ENCODE results near the gene AKR7A2.
"Not testable (repeated sequence)": the region's sequence is repeated elsewhere in the genome, so short reads cannot be mapped to it uniquely, and the experiment has no call there.

Gene AKR7A2

GRCh38 chr1:19313636-19313959, 1.7 kb upstream of the AKR7A2 start:
- Histone ChIP-seq H3K9me3 (ENCODE audit: low read length) (no peaks in the 10 kb centered on the region), H3K4me1 (ENCODE audit: insufficient read depth, low read length) (peaks cover 23% of the 10 kb centered on the region), H3K4me3 (ENCODE audit: low read length) (peak overlapping the region; percentile 85), H2AFZ (ENCODE audit: low read depth, low read length) (no peak overlapping the region), H3K27me3 (ENCODE audit: insufficient read depth, low read length) (no peaks in the 10 kb centered on the region), H3K36me3 (ENCODE audit: insufficient read depth, low read length) (peaks cover 19% of the 10 kb centered on the region)

- Histone ChIP-seq H2AFZ (ENCODE audit: low read depth, low read length) (peak overlapping the region; percentile 80), H3K9me3 (ENCODE audit: low read length) (no peaks in the 10 kb centered on the region), H3K4me3 (ENCODE audit: low read length) (peak overlapping the region; percentile 85), H3K27me3 (ENCODE audit: insufficient read depth, low read length) (no peaks in the 10 kb centered on the region), H3K36me3 (ENCODE audit: insufficient read depth, low read length) (peaks cover 20% of the 10 kb centered on the region), H3K4me1 (ENCODE audit: insufficient read depth, low read length) (peaks cover 23% of the 10 kb centered on the region)
Observed at GRCh38 chr1:19312782-19313635, 1.1 kb upstream of the AKR7A2 start.

GRCh38 chr1:19311503-19311930, 427 bp downstream of the AKR7A2 start:
- peak overlapping the region; percentile 80 for H2AFZ ChIP-seq (ENCODE audit: low read depth, low read length)
- H3K9me3 ChIP-seq (ENCODE audit: low read length) = no peaks in the 10 kb centered on the region
- H3K36me3 ChIP-seq (ENCODE audit: insufficient read depth, low read length) = peaks cover 24% of the 10 kb centered on the region
- peaks cover 23% of the 10 kb centered on the region for H3K4me1 ChIP-seq (ENCODE audit: insufficient read depth, low read length)
- peak overlapping the region; percentile 85 for H3K4me3 ChIP-seq (ENCODE audit: low read length)
- H3K27me3 ChIP-seq (ENCODE audit: insufficient read depth, low read length) = no peaks in the 10 kb centered on the region

GRCh38 chr1:19310720-19311502, 1.0 kb downstream of the AKR7A2 start:
- H2AFZ ChIP-seq (ENCODE audit: low read depth, low read length) = no peak overlapping the region
- H3K4me1 ChIP-seq (ENCODE audit: insufficient read depth, low read length) = peaks cover 23% of the 10 kb centered on the region
- H3K36me3 ChIP-seq (ENCODE audit: insufficient read depth, low read length) = peaks cover 29% of the 10 kb centered on the region
- no peaks in the 10 kb centered on the region for H3K9me3 ChIP-seq (ENCODE audit: low read length)
- H3K4me3 ChIP-seq (ENCODE audit: low read length) = peak overlapping the region; percentile 85
- H3K27me3 ChIP-seq (ENCODE audit: insufficient read depth, low read length) = no peaks in the 10 kb centered on the region

GRCh38 chr1:19310061-19310460, 1.9 kb downstream of the AKR7A2 start:
- Histone ChIP-seq H3K4me3 (ENCODE audit: low read length) (no peak overlapping the region), H2AFZ (ENCODE audit: low read depth, low read length) (no peak overlapping the region), H3K36me3 (ENCODE audit: insufficient read depth, low read length) (peaks cover 38% of the 10 kb centered on the region), H3K27me3 (ENCODE audit: insufficient read depth, low read length) (no peaks in the 10 kb centered on the region), H3K9me3 (ENCODE audit: low read length) (no peaks in the 10 kb centered on the region), H3K4me1 (ENCODE audit: insufficient read depth, low read length) (peaks cover 23% of the 10 kb centered on the region)

- Histone ChIP-seq H3K9me3 (ENCODE audit: low read length) (no peaks in the 10 kb centered on the region), H3K27me3 (ENCODE audit: insufficient read depth, low read length) (no peaks in the 10 kb centered on the region), H2AFZ (ENCODE audit: low read depth, low read length) (no peak overlapping the region), H3K36me3 (ENCODE audit: insufficient read depth, low read length) (peaks cover 45% of the 10 kb centered on the region), H3K4me3 (ENCODE audit: low read length) (no peak overlapping the region), H3K4me1 (ENCODE audit: insufficient read depth, low read length) (peaks cover 23% of the 10 kb centered on the region)
Observed at GRCh38 chr1:19309123-19309813, 2.7 kb downstream of the AKR7A2 start.

- peaks cover 53% of the 10 kb centered on the region for H3K36me3 ChIP-seq (ENCODE audit: insufficient read depth, low read length)
- no peak overlapping the region for H3K4me3 ChIP-seq (ENCODE audit: low read length)
- H2AFZ ChIP-seq (ENCODE audit: low read depth, low read length) = no peak overlapping the region
- H3K27me3 ChIP-seq (ENCODE audit: insufficient read depth, low read length) = no peaks in the 10 kb centered on the region
- peaks cover 22% of the 10 kb centered on the region for H3K4me1 ChIP-seq (ENCODE audit: insufficient read depth, low read length)
- H3K9me3 ChIP-seq (ENCODE audit: low read length) = no peaks in the 10 kb centered on the region
Observed at GRCh38 chr1:19308509-19308907, 3.4 kb downstream of the AKR7A2 start.

- Histone ChIP-seq H3K36me3 (ENCODE audit: insufficient read depth, low read length) (peaks cover 59% of the 10 kb centered on the region), H2AFZ (ENCODE audit: low read depth, low read length) (no peak overlapping the region), H3K27me3 (ENCODE audit: insufficient read depth, low read length) (no peaks in the 10 kb centered on the region), H3K4me1 (ENCODE audit: insufficient read depth, low read length) (peaks cover 16% of the 10 kb centered on the region), H3K9me3 (ENCODE audit: low read length) (no peaks in the 10 kb centered on the region), H3K4me3 (ENCODE audit: low read length) (no peak overlapping the region)
Observed at GRCh38 chr1:19307794-19308508, 4.0 kb downstream of the AKR7A2 start.

GRCh38 chr1:19306941-19307340, 5.0 kb downstream of the AKR7A2 start:
- H3K27me3 ChIP-seq (ENCODE audit: insufficient read depth, low read length) = no peaks in the 10 kb centered on the region
- H3K4me1 ChIP-seq (ENCODE audit: insufficient read depth, low read length) = peaks cover 11% of the 10 kb centered on the region
- no peak overlapping the region for H3K4me3 ChIP-seq (ENCODE audit: low read length)
- H2AFZ ChIP-seq (ENCODE audit: low read depth, low read length) = no peak overlapping the region
- H3K36me3 ChIP-seq (ENCODE audit: insufficient read depth, low read length) = peaks cover 66% of the 10 kb centered on the region
- no peaks in the 10 kb centered on the region for H3K9me3 ChIP-seq (ENCODE audit: low read length)

GRCh38 chr1:19305880-19306279, 6.1 kb downstream of the AKR7A2 start:
- Histone ChIP-seq H3K36me3 (ENCODE audit: insufficient read depth, low read length) (peaks cover 66% of the 10 kb centered on the region), H3K27me3 (ENCODE audit: insufficient read depth, low read length) (no peaks in the 10 kb centered on the region), H3K4me3 (ENCODE audit: low read length) (no peak overlapping the region), H3K4me1 (ENCODE audit: insufficient read depth, low read length) (peaks cover 4% of the 10 kb centered on the region), H3K9me3 (ENCODE audit: low read length) (no peaks in the 10 kb centered on the region), H2AFZ (ENCODE audit: low read depth, low read length) (no peak overlapping the region)

GRCh38 chr1:19304081-19304480, 7.9 kb downstream of the AKR7A2 start:
- not testable (repeated sequence) for H3K4me3 ChIP-seq (ENCODE audit: low read length); H2AFZ ChIP-seq (ENCODE audit: low read depth, low read length); H3K4me1 ChIP-seq (ENCODE audit: insufficient read depth, low read length)

GRCh38 chr1:19300211-19300610, 11.7 kb downstream of the AKR7A2 start:
- Histone ChIP-seq H3K27me3 (ENCODE audit: insufficient read depth, low read length) (no peaks in the 10 kb centered on the region), H3K4me1 (ENCODE audit: insufficient read depth, low read length) (no peaks in the 10 kb centered on the region), H2AFZ (ENCODE audit: low read depth, low read length) (no peak overlapping the region), H3K36me3 (ENCODE audit: insufficient read depth, low read length) (peaks cover 32% of the 10 kb centered on the region), H3K4me3 (ENCODE audit: low read length) (no peak overlapping the region), H3K9me3 (ENCODE audit: low read length) (peaks cover 9% of the 10 kb centered on the region)

More at GRCh38 chr1:19304081-19304480, 7.9 kb downstream of the AKR7A2 start:
- not testable (repeated sequence) for H3K9me3 ChIP-seq (ENCODE audit: low read length); H3K27me3 ChIP-seq (ENCODE audit: insufficient read depth, low read length)
- H3K36me3 ChIP-seq (ENCODE audit: insufficient read depth, low read length) = peaks cover 68% of the 10 kb centered on the region

Data from neuron (in vitro differentiated cells).